A673 (cell line): ENCODE results near the gene BMP2K.

ENCODE experiments used
- EZH2 ChIP-seq: fragments of 200-600 bp; sonication (generic); IDR thresholded peaks from 2 replicates; pipeline ENCODE4 v1.6.1; 2017; ENCODE audit warnings: borderline replicate concordance, low read depth, mild to moderate bottlenecking, mixed read lengths, antibody characterized with exemption, low read length; ENCODE audit not compliant: poor library complexity, severe bottlenecking
- TF ChIP-seq, protein P1 (sequence below): fragments of 300-800, 200-600 bp; sonication (generic); conservative IDR thresholded peaks from 2 replicates; pipeline ENCODE4 v1.5.1; 2017; ENCODE audit warnings: low read depth, mild to moderate bottlenecking, antibody characterized with exemption, low read length, moderate library complexity, mixed read lengths

DNA sequence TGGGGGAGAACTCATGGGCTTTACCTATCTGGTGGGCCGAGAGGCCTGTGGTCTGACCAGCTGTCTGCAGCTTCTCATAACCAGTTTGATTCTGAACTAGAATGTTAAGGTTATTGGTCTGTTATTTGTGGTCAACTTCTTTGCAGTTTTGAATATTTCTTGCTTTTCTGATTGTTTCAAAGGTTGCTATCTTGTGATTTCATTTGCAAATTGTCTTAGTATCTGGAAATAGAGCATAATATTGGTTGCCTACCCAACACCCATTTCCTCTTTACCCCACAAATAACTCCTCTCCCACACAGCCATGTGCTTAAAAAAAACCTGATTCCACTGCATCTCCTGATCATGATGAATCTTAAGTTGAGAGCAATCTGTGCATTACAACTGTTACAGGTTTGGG lies 39.1 kb upstream of the BMP2K start:
- no peak for TF ChIP-seq EZH2
- TF ChIP-seq, protein P1, sequence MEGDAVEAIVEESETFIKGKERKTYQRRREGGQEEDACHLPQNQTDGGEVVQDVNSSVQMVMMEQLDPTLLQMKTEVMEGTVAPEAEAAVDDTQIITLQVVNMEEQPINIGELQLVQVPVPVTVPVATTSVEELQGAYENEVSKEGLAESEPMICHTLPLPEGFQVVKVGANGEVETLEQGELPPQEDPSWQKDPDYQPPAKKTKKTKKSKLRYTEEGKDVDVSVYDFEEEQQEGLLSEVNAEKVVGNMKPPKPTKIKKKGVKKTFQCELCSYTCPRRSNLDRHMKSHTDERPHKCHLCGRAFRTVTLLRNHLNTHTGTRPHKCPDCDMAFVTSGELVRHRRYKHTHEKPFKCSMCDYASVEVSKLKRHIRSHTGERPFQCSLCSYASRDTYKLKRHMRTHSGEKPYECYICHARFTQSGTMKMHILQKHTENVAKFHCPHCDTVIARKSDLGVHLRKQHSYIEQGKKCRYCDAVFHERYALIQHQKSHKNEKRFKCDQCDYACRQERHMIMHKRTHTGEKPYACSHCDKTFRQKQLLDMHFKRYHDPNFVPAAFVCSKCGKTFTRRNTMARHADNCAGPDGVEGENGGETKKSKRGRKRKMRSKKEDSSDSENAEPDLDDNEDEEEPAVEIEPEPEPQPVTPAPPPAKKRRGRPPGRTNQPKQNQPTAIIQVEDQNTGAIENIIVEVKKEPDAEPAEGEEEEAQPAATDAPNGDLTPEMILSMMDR, result no peak
